Measurements from ENCODE around the gene POU2F3. TPM values are rescaled to one million over a fixed set of nuclear protein-coding genes. Genes with fewer than 3 reads are reported as not detected.

POU2F3 gene
- total RNA-seq, 2 donors from 2014 or later = 0.77 to 1.5 TPM

- no peak overlapping the region for H3K4me3 ChIP-seq
- intact Hi-C loops (cut with DNase I) = no loop called here
- TF ChIP-seq CTCF (IDR thresholded peaks at IDR 0.05) = no peak
- peaks cover 9% of the 10 kb centered on the region for H3K27me3 ChIP-seq
- H3K9me3 ChIP-seq = no peaks in the 10 kb centered on the region
- DNase-seq = no peak
- no peak overlapping the region for H3K9ac ChIP-seq (ENCODE audit: low read depth in 2 of 2, low read length in 2 of 2)
- H3K4me1 ChIP-seq = no peaks in the 10 kb centered on the region
- H3K27ac ChIP-seq = no peak overlapping the region
- no peaks in the 10 kb centered on the region for H3K36me3 ChIP-seq
Measured at GRCh38 chr11:120256779-120257178, 16.8 kb downstream of the POU2F3 start.

- intact Hi-C loops (cut with DNase I) = no loop called here
Measured at GRCh38 chr11:120257346-120257745, 17.4 kb downstream of the POU2F3 start.

GRCh38 chr11:120258661-120259060 lies 18.7 kb downstream of the POU2F3 start:
- H3K9ac ChIP-seq (ENCODE audit: low read depth in 2 of 2, low read length in 2 of 2) = no peak overlapping the region
- DNase-seq = no peak
- no peaks in the 10 kb centered on the region for H3K4me1 ChIP-seq
- intact Hi-C loops (cut with DNase I) = no loop called here
- H3K27me3 ChIP-seq = peaks cover 9% of the 10 kb centered on the region
- TF ChIP-seq CTCF (IDR thresholded peaks at IDR 0.05) = no peak
- no peaks in the 10 kb centered on the region for H3K9me3 ChIP-seq
- no peak overlapping the region for H3K27ac ChIP-seq
- no peak overlapping the region for H3K4me3 ChIP-seq
- no peaks in the 10 kb centered on the region for H3K36me3 ChIP-seq

More at GRCh38 chr11:120257346-120257745, 17.4 kb downstream of the POU2F3 start:
- no peak overlapping the region for H3K27ac ChIP-seq
- H3K36me3 ChIP-seq = no peaks in the 10 kb centered on the region
- H3K4me3 ChIP-seq = no peak overlapping the region
- H3K4me1 ChIP-seq = no peaks in the 10 kb centered on the region
- DNase-seq = no peak
- no peaks in the 10 kb centered on the region for H3K9me3 ChIP-seq
- no peak overlapping the region for H3K9ac ChIP-seq (ENCODE audit: low read depth in 2 of 2, low read length in 2 of 2)
- H3K27me3 ChIP-seq = peaks cover 9% of the 10 kb centered on the region
- no peak for TF ChIP-seq CTCF (IDR thresholded peaks at IDR 0.05)

DNA sequence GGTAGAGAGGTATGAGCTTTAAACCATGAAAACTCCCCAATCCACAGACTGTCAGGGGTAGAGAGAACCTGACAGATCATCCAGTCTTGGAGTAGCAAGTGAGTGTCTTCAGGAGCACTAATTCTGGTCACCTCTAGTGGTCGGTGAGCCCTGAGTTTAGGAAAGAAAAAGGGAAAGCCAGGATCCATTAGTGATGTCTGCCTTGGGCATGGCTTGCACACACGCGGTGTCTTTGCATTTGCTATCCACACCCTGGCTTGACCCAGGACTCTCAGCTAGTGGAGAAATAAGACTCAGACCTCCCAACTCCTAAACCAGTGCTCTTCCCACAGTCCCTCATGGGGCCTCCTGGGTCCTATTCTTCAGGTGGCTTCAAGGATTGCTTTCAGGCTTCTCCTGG lies 19.3 kb downstream of the POU2F3 start:
- H3K9me3 ChIP-seq = no peaks in the 10 kb centered on the region
- no peak overlapping the region for H3K4me3 ChIP-seq
- no peak overlapping the region for H3K27ac ChIP-seq
- intact Hi-C loops (cut with DNase I) = no loop called here
- no peak for TF ChIP-seq CTCF (IDR thresholded peaks at IDR 0.05)
- peaks cover 9% of the 10 kb centered on the region for H3K27me3 ChIP-seq
- H3K9ac ChIP-seq (ENCODE audit: low read depth in 2 of 2, low read length in 2 of 2) = no peak overlapping the region
- H3K36me3 ChIP-seq = no peaks in the 10 kb centered on the region
- DNase-seq = no peak
- H3K4me1 ChIP-seq = no peaks in the 10 kb centered on the region

DNA sequence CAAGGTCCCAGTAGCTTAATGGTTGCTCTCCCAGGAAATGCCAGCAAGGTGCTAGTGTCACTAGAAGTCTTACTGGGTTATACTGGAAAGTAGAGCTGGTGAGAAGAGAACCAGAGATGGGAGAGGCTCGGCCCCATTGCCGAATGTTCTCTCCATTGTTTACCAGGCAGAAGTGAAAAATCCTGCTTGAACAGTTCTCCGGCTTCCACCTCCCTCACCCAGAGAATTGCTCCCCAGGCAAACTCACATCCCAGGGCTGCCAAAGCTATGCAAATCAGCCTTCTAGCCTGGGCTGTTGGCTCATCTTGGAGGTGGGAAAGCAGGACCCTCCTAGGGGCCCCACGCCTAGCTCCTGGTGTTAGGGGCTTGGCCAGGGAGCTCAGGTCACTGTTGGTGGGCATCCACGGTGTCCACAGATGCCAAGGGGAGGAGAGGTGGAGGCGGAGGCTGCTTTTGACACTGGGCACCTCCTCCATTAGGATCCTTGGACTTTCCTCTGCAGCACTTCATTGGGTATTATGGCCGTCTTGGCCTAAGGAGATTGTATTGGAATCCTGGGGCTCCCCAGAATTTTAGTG lies 20.1 kb downstream of the POU2F3 start:
- Histone ChIP-seq H3K36me3 (no peaks in the 10 kb centered on the region), H3K27ac (no peak overlapping the region), H3K9ac (ENCODE audit: low read depth in 2 of 2, low read length in 2 of 2) (no peak overlapping the region), H3K9me3 (no peaks in the 10 kb centered on the region), H3K4me1 (no peaks in the 10 kb centered on the region), H3K4me3 (no peak overlapping the region), H3K27me3 (peaks cover 9% of the 10 kb centered on the region)
- intact Hi-C loops (cut with DNase I) = no loop called here
- TF ChIP-seq CTCF (IDR thresholded peaks at IDR 0.05) = no peak
- DNase-seq = no peak
